ENCODE measurements around the gene LZTS2. TPM values are rescaled to one million over a fixed set of nuclear protein-coding genes. Genes with fewer than 3 reads are reported as not detected.

Gene LZTS2
- total and polyA plus RNA-seq, 2 of the 4 experiments (the other 2 are of a cell fraction) = 19.2 to 101 TPM

GRCh38 chr10:100986952-100987684 lies 12.5 kb upstream of the LZTS2 start, which contains the start of the genes MRPL43 and TWNK:
Gene MRPL43 (minus strand): TSS chr10:100987497. CDS start chr10:100987443, 54 bp downstream.
Gene TWNK (plus strand): TSS chr10:100987543. CDS start chr10:100988211, 668 bp downstream.
- Histone ChIP-seq H3K9ac (ENCODE audit: low read depth, low read length) (peak within 1 kb of the TSS; percentile 97), H3K14ac (replicated peaks; ENCODE audit: low read depth, low read length) (peak within 1 kb of the TSS; percentile 99), H3K27me3 (ENCODE audit: control insufficient read depth, insufficient read depth, low read length) (no peaks in the 10 kb centered on the region), H3K4ac (ENCODE audit: low read depth, low read length) (peak within 1 kb of the TSS; percentile 99), H3K56ac (ENCODE audit: extremely low read depth, insufficient read depth, low read length) (peak within 1 kb of the TSS; percentile 87), H4K8ac (ENCODE audit: low read depth in 2 of 2, low read length in 2 of 2) (peak within 1 kb of the TSS; percentile 95 to 100), H3K9me1 (ENCODE audit: insufficient read depth, low read length) (peaks cover 9% of the 10 kb centered on the region), H2AK9ac (replicated peaks; ENCODE audit: low read depth, low read length, poor library complexity) (peak within 1 kb of the TSS; percentile 98), H3K18ac (ENCODE audit: low read depth, low read length) (peak within 1 kb of the TSS; percentile 89; the same call in 1 of the 2 replicates), H3K4me3 (ENCODE audit: insufficient read depth, low read depth, low read length) (peak within 1 kb of the TSS; percentile 90), H4K5ac (ENCODE audit: low read depth, low read length) (peak within 1 kb of the TSS; percentile 96), H2BK5ac (ENCODE audit: low read depth, low read length, poor library complexity, severe bottlenecking) (peak within 1 kb of the TSS; percentile 96), H3K36me3 (ENCODE audit: control insufficient read depth, insufficient read depth, low read length) (peaks cover 31% of the 10 kb centered on the region), H3K4me1 (ENCODE audit: control insufficient read depth, insufficient read depth, low read length) (peaks cover 8% of the 10 kb centered on the region; the same call in 1 of the 2 replicates), H3K23ac (ENCODE audit: low read depth, low read length) (peak within 1 kb of the TSS; percentile 94), H2AFZ (replicated peaks; ENCODE audit: low read length, poor library complexity) (peak within 1 kb of the TSS; percentile 99), H2BK15ac (ENCODE audit: low read depth, low read length) (0 out of 3 replicates have a peak within 1 kb of the TSS, but pooled peaks have one; percentile 51), H3K9me3 (ENCODE audit: control insufficient read depth, insufficient read depth, low read length) (no peaks in the 10 kb centered on the region), H3K79me1 (ENCODE audit: low read depth in 1 of 2, low read length in 2 of 2) (peaks cover 60 to 67% of the 10 kb centered on the region in 2 experiments), H2BK20ac (ENCODE audit: low read depth, low read length) (peak within 1 kb of the TSS; percentile 84; the same call in 1 of the 2 replicates), H4K20me1 (ENCODE audit: insufficient read depth, low read length) (0 out of 2 replicates have a peak, but pooled peaks cover 3% of the 10 kb centered on the region), H2BK120ac (ENCODE audit: low read depth, low read length) (peak within 1 kb of the TSS; percentile 87), H3K27ac (ENCODE audit: insufficient read depth, low read length) (peak within 1 kb of the TSS; percentile 98), H3K4me2 (ENCODE audit: low read depth, low read length) (peak within 1 kb of the TSS; percentile 99), H2AK5ac (ENCODE audit: low read depth, low read length) (peak within 1 kb of the TSS; percentile 88), H4K91ac (ENCODE audit: insufficient read depth, low read depth, low read length) (peak within 1 kb of the TSS; percentile 95)
- intact Hi-C loops (cut with micrococcal nuclease) = no loop called here
- in situ Hi-C loops (cut with MboI; ENCODE audit: low sequenced_read_pairs) = no loop called here
- dilution Hi-C loops (cut with HindIII; ENCODE audit: low sequenced_read_pairs, unreplicated experiment) = no loop called here
- ATAC-seq (ENCODE audit: low read depth) = peak; percentile 94
- ChIA-PET POLR2A (ENCODE audit: unreplicated experiment) (no interaction called here), CTCF (interaction anchor here (1.5 kb wide), 1 partner anchor 28 kb away, joined by 3 read pairs; no protein-coding TSS in a partner anchor)
- DNase-seq = peak; percentile 64
- no TSS peak for BruUV-seq (replicated peaks)
- WGBS, 2 experiments (ENCODE audit: extremely low coverage in 2 of 2, insufficient read length in 1 of 2) = 1% methylated on average over 60 of the region's 75 CpGs; no CpG with 5 or more reads in 1 of the 2 experiments
- TF ChIP-seq CEBPB (IDR thresholded peaks at IDR 0.05; ENCODE audit: low read depth, low read length) (no peak), CTCF (conservative IDR thresholded peaks at IDR 0.05; ENCODE audit: low read depth, low read length) (no peak), FOS (IDR thresholded peaks at IDR 0.05; ENCODE audit: low read depth, low read length) (no peak), BHLHE40 (IDR thresholded peaks at IDR 0.05; ENCODE audit: low read depth, low read length) (no peak), NFE2L2 (IDR thresholded peaks at IDR 0.05; ENCODE audit: low read depth, low read length) (no peak), MAFK (IDR thresholded peaks at IDR 0.05; ENCODE audit: low read depth, low read length) (no peak), CHD1 (IDR thresholded peaks at IDR 0.05; ENCODE audit: low read depth, low read length) (no peak), ELK1 (IDR thresholded peaks at IDR 0.05; ENCODE audit: borderline replicate concordance, low read depth, low read length) (no peak), USF2 (IDR thresholded peaks at IDR 0.05; ENCODE audit: low read depth, low read length) (peak; percentile 1; the same call in 1 of the 2 replicates), RCOR1 (IDR thresholded peaks at IDR 0.05; ENCODE audit: insufficient replicate concordance, low read length) (no peak), MXI1 (IDR thresholded peaks at IDR 0.05; ENCODE audit: borderline replicate concordance, low read depth, low read length) (peak; percentile 99), RAD21 (IDR thresholded peaks at IDR 0.05; ENCODE audit: low read length) (no peak), RFX5 (IDR thresholded peaks at IDR 0.05; ENCODE audit: low read depth, low read length) (no peak), MAZ (IDR thresholded peaks at IDR 0.05; ENCODE audit: borderline replicate concordance, low read depth, low read length) (peak; percentile 8; the same call in 1 of the 2 replicates)

All from IMR-90 (cell line).